Astrocyte (in vitro differentiated cells and primary cell): ENCODE results near the gene RALGAPA1.

Experiments used
- CTCF ChIP-seq: IDR thresholded peaks from 2 replicates; pipeline ENCODE4 v1.5.1; 2011; ENCODE audit warnings: low read depth, mild to moderate bottlenecking, inconsistent platforms, low read length, moderate library complexity; ENCODE audit not compliant: insufficient read depth
- EZH2 ChIP-seq: IDR thresholded peaks from 2 replicates; pipeline ENCODE4 v1.6.1; 2012; ENCODE audit warnings: mild to moderate bottlenecking, low read length, inconsistent platforms; ENCODE audit not compliant: insufficient read depth

GRCh38 chr14:35797796-35798195 is 11.3 kb downstream of the RALGAPA1 start:
- TF ChIP-seq CTCF, result no peak
- TF ChIP-seq EZH2, result no peak
